ENCODE measurements around the gene IGSF11.

IGSF11 gene

DNA sequence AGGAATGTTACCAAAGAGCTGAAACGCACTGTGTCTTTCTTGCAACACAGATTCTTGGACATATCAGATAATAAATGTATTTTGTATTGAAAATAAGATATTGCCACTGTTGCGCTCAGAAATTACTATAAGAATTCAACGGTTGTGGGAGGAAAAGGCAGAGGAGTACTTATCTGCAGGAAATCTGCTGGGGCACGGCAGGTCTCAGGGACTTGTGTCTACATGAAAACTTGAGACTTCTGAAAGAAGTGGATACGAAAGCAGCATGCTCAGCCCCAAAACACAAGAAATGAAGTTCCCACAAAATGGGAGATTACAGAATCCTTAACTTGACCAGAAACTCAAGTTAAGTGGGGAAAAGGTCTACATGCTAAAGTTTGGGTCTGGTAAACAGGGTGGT lies 86.5 kb downstream of the IGSF11 start:
- DNase-seq: no peak

DNA sequence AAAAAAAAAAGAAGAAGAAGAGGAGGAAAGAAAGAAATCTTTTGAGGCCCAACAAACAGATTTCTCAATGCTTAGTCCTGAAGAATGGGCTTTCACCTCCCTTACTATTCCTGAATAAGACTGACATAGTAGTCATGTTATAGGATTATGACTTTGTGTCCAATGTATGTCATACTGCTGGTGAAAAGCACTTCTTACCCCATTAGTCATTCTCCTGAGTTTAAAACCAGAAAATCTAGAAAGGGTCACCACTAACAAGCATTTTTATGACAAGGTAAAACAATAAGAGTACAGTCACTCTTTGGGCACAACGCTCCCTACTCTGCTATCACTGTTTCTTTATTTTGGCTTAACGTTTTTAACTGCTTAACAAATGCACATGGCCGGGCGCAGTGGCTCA lies 88.2 kb downstream of the IGSF11 start:
- DNase-seq: no peak

DNA sequence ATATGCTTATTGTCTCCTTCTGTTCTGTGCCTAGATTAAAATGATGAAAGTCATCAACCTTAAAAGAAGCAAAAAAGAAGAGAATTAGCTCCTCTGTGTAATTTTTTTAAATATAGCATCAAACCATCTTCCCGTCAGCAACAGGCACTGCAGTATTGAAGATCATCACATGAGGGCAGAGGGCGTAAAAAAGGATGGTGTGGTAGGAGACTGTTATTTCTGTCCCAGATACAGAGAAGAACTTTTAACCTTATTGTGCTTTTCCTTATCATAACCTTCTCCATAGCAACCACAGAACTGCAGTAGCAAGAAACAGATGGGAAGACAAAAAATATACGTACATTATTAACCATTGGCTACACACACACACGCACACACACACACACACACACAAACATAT lies 88.8 kb downstream of the IGSF11 start:
- no peak for DNase-seq

DNA sequence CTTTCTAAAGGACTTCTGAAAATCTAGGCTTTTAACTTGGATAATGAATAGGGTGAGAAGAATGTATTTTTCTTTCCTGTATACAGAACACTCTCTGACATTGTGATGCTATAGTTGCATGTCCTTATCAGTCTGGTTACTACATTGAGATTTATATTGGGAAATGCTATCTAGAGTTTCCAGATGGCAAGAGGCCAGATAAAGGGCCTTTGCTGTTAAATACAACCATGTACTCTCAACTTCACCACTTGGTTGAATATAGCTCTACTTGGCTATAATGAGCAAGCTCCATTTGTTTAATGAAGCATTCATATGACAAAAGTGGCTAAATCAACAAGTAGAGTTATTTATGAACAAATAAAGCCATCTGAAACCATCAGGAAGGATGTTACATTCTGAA lies 91.0 kb downstream of the IGSF11 start:
- no peak for DNase-seq

DNA sequence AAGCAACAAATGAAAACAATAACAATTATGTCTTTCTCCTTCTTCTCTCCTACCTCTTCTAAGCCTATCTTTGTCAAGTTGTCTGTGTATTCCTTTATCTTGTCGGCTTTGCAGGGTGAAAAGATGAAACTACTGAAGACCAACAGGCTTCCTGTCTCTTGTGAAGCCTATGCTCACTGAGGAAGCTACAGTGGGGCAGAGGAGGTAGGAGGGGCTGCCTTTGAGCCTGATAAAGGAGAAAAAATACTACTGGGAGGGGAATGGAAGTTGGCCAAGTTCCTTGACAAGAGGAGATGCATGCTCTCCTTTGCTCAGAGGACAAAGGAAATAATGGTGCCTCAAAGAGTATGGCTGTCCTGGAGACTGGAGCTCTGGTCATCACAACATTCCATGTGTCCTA lies 92.0 kb downstream of the IGSF11 start:
- DNase-seq: no peak

DNA sequence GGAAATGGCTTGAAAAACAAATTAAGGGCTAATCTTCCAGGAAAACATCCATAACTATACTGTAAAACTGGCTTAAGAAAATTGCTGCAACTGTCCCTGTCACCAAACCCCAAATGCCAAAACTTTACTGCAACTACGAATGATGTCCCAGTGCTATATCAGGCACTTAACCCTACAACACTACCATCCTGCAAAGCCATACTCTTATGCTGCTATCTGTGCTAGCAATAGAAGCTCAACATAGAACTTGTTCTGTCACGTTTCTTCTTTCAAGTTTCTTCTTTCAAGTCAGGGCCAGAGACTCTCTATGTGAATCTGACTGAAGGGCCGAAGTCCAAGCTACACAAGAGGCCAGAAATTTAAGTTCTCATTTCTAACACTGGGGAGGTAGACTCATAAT lies 92.5 kb downstream of the IGSF11 start:
- DNase-seq: no peak

DNA sequence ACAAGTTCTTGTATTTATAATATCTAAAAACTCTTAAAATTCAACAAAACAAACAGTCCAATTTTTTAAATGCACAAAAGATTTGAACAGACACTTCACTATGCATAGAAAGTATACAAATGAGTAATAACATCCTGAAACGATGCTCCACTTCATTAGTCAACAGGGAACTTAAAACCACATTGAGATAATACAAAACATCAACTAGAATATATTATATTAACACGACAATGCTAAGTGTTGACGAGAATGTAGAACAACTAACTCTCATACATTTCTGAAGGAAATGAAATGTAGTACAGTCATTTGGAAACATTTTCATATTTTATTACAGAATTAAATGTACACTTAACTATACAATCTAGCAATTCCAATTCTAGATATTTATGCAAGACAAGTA lies 93.4 kb downstream of the IGSF11 start:
- DNase-seq: no peak

DNA sequence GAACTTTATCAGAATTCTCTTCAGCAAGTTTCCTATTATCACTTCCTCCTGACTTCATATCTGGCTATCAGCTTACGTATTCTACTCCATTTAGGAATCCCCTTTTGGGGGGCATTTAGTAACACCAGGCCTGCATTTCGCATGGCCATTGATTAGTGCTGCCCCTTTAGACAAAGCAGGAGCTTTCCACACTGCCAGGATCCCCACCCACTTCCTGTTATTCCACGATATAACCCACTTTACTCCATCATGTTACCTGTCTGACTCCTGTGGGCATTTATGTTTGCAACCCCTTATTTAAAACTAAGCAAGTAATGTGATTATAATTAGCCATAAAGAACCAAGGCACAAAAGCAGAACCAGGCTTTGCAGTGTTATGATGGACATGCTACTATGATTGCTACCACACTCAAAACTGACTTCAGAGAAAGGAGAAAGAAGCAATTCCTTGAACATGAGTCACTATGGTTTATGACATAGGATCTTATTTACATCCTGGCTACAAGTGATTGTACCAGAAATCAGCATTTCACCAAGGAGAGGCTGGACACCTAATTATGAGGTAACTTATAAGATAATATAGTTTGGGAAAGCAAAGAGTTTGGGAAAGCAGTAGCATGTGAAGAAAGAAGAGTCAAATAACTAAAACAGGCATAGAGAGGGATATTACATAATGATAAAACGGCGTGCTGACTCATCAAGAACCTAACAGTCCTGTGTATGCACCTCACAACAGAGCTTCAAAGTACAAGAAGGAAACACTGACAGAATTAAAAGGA lies 96.3 kb downstream of the IGSF11 start:
- no peak for DNase-seq

DNA sequence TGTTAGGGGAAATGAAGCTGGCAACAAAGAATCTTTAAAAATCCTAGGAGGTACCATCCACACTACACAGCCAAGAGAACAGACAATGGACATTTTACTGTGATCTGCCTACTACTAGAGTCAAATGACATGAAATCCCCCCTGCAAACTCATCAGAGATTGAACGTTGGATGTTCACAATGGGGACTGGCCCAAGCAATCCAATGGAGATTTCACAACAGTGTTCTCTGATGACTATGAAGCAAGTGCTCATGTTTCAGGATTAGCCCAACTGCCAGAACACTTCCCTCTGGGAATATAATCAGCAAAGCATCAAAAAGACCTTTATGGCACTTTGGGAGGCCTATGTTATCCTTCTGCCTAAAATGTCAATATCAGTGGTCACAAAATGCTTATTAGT lies 97.8 kb downstream of the IGSF11 start:
- DNase-seq: no peak

DNA sequence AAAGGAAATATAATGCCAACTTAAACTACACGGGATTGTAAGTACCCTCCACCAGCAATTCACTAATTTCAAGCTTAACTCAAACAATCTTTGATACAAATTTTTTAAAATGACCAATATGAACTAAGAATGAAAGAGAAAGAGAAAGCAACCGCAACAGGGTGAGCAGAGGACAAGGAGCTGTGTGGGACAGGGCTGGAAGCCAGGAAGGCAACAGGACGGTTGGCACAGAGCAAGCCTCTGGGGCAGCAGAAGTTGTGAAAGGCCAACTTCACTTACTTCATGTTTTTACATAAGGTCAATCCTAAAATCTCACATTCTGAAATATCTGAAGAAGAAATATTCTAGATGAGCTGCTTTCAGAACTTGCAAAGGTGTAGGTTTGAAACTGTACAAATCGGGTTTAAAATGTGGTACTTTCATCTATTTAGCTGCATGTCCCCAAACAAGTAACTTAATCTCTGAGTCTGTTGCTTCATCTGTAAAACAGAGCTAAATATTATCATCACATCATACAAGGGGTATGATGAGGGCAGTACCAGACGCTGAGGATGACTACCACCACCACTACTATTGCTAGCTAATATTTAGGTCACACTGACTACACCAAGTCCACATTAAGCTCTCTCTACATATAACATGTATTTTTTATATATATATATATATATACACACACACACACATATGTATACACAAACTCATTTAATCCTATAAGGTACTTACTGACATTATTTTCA lies 101.7 kb downstream of the IGSF11 start:
- DNase-seq: no peak

DNA sequence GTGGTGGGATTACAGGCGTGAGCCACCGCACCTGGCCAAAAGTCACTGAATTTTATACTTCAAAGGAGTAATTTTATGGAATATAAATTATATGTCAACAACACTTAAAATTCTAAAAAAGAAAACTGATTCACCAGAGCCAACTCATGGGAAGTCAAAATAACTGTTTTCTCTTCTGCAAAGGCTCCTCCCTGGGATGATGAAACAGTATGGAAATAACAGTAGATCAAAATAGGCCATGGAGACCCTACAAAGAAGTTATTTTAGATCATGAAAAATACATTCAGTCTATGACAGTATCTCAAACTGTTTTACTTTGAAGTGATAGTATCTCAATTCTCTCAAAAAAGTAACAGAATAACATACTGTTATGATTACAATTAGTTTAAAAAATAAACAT lies 102.7 kb downstream of the IGSF11 start:
- no peak for DNase-seq

DNA sequence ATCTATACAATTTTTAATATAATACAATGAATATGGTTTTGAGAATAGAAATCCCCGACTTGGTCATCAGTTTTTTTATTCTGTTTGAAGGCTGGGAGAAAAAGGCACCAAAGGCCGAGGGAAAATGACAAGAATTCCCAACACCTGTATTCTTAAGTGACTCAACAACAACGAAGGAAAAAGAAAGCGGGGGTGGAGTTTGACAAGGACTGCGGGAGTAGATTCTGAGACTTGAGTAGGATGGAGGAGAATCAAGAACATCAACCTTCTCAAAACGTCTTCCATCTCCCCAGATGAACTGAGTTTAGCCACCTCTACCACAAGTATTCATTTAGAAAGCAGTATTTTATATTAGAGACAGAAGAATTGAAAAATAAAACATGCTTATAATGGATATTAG lies 107.2 kb downstream of the IGSF11 start:
- no peak for DNase-seq

DNA sequence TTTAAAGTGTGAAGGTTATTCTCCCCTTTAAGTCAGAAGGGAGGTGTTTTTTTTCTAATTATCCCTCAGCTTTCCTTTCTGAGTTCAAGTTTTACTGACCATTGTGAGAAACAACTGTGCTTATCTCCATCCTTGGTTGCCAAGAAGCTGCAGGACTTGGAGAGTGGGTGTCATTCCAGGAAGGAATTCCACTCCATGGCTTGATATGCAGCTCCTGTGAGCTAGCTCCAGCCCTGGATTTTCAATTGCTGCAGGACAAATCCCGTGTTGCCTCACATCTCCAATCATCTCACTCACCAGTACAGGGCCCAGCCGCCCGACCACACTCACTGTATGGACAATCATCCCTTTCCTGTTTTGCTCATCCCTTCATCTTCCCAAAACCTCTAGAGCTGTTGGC lies 122.5 kb downstream of the IGSF11 start:
- DNase-seq: no peak

DNA sequence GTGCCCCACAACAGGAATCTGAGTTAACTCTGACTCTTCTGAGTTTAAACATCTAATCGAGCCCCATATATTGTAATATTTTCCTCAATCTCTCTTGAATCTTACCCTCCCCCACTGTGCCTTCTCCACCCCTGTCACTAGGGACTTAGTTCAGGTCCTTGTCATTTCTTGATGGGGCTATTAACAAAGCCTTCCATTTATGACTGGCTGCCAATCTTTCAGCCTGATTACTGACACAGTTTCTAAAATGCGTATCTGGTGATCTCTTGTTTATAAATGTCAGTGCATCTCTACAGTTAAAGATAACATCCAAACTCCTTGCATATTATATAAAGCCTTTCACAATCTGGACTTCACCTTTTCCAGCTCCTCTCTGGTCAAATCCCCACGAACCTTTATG lies 124.3 kb downstream of the IGSF11 start:
- no peak for DNase-seq

DNA sequence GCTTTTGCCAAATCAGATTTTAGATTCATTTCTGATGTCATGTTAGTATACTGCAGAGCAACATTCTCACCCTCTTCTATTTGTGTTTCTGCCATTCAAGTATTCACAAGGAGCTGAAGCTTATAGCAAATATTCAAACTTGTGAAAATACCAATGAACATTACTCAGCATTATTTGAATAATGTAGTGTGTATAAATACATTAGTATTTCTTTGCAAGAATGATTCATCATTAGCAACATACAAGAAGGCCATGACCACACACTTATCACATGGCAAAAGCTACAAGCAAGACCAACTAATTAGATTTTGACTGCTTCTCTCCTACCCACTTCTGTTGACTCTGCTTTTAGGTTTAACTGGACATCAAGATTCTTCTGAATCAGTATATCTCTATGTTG lies 124.9 kb downstream of the IGSF11 start:
- DNase-seq: no peak

DNA sequence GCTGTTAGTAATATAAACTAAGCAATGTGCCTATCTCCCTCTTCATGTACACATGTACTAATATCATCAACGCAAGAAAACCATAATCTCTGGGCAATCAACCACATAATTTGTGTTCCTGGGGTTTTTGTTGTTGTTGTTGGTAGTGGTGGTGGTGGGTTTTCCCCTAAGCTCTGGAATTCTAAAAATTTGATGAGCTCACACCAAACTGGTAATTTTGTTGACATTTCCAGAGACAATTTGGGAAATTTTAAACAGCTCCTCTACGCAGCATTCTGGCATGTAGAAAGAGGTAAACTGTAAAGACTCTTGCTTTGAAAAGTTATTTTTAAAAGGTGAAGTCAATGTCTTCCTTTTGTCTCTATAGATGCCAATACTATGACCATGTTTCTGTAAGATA lies 126.7 kb downstream of the IGSF11 start:
- no peak for DNase-seq

DNA sequence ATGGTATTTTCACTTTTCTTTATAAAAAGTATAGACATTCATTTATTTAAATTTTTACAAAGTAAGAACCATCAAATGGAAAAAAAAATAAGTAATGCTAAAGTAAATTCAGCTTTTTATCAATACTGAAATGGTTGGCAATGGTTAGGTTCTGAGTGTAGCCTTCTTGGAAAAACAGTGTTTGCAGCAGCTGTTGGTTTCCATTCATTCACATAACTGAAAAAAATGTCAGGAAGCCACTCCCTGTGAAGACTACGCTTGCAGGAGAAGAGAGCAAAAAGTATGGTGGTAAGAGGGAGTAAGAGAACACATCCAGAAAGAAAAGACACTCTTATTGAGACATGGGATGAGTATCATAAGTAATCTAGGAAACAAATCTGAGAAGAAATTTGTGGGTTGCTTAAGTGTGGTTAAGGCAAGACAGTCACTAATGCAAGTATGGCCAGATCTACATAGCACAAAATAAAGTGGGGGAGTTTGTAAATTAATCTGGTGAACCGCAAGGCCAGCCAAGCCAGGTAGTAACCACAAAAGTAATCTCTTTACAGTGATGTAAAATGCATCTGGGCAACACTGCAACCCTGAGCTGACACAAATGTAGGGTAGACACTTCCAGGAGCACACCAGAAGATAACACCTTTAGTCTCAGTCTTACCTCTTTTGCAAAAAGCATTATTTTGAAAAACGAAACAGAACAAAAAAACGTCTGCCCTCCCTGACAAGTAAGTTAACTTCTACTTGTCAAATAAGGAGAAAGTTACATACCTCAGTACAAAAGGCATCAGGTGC lies 133.7 kb downstream of the IGSF11 start:
- DNase-seq: no peak

DNA sequence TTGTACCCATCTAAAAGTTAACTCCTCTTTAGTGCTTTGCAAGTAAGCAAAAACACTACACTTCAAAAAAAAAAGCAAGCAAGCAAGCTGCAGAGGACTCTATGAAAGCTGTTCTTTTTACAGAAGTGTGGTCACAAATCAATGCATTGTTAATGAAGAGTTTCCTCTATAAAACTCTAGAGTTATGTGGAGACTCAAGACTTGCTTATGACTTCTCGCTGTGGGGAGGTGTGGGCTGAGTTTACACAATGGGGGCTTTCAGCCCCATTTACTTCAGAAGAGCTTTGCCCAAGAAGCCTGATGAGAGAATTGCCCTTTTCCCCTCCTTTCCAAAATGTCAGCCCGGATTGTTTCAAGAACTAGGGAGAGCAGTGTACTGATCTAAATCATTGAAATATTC lies 144.4 kb downstream of the IGSF11 start:
- no peak for DNase-seq

DNA sequence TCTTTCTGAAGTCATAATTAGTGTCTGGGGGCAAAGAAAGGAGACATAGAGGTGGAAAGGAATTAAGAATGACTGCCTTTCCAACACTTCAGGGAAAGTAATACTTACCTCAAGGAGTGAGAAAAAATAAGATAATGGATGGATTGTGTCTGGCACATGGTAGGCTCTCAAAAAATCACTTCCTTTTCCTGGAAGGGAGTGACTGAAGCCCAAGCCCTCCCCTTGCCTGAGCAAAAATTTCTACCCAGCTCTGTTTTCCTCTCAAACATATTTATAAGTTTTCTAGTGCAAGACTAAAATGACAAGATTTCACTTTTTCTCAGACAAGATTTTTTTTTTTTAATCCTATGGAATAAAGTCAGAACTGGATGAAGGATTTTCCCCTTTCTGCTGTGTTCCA lies 145.0 kb downstream of the IGSF11 start:
- no peak for DNase-seq

DNA sequence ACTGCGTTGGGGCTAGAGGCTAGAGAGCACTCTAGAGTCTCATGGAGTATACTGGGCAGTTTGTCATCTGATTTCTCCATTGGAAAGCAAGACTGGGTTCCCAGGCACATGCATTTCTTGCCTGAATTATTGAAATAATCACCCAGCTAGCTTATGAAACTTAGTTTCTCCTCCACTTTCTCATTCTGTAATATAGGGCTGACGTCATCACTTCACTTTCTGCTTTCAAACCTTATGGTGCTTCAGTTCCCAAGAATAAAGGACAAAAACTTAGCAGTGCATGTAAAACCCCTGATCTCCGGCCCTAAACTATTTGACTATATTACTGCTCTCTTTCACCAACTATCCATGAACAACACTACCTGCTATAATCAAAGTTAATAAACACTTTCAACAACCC lies 147.9 kb downstream of the IGSF11 start:
- no peak for DNase-seq

DNA sequence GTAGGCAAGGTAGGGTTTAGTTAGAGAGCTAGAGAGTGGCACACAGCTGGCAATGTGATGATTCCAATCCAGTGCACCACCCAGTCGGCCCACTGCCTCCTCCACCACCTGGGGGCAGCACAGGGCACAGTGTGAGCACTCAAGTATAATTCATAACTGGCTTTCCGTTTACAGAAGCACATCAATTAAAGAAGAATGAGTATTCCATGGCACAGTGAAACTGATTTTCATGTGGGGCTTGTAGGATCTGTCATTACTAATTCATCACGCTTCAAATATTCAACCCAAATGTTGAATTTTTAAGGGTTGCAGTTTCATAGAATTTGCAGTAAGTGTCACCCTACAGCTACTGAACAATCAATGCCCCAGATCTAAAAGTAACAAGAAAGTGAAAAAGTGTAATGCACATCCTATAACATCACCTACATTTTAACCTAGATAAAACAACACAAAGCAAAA lies 149.9 kb downstream of the IGSF11 start:
- peak; percentile 73 for DNase-seq

DNA sequence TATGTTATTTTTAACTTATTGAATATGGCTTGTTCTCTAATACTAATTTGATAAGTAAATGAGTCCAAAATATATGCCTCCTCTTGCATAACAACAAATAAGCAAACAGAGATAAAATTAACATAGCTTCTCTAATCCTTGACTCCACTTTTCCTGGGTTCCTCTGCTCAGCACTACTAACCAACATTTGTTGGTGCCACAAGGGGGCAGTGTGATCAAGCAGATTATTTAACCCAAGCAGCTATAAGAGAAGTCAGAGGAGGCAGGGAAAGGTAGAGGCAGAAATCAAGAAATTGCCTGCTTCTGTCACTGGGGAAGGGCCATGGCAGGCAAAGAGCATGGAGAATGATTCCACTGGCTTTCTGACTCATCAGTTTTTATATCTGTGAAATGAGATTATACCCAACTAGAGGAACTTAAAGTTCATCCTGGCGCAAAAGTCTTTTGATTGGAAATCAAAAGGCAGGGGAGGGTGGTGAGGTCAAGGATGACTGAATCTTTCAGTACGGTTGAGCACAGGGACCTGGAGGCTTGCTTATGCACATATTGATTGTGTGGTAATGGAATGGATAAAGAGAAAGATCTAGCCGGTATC lies 152.2 kb downstream of the IGSF11 start:
- DNase-seq: peak; percentile 62

DNA sequence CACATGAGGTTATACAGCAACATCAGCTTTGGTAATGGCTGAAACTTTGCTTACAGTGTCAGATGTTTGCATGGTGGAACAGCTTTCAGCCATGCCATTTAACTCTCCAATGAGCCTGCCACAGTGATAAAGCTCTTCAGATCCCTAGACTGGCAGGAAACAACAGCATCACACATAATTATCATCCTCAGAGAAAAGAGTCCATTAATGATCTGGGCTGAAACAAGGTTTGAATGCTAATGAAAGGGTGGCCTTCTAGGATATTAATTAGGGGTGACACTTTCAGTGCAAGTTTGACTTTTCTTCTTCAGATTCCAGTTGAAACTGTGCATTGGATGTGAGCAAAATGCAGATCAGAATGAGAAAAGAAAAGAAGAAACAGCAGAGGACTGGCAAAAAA lies 166.6 kb downstream of the IGSF11 start:
- no peak for DNase-seq

Measured in stimulated activated CD4-positive, alpha-beta T cell treated with anti-CD3 and anti-CD28 coated beads, Interleukin-1b, Interleukin-23, amount 100 ng/mL, for 48 hours (primary cell).